Stimulated activated CD8-positive, alpha-beta memory T cell treated with anti-CD3 and anti-CD28 coated beads, Interleukin-12 subunit alpha, Interleukin-12 subunit beta, amount 100 ng/mL, for 24 hours (primary cell): ENCODE measurements around the gene TSPAN3.

ENCODE experiments used
- DNase-seq: peaks from one replicate; pipeline ENCODE4 v3.0.0-alpha.2; 2020; ENCODE audit errors: extremely low read depth

TSPAN3 gene

GRCh38 chr15:77033729-77034671 lies 36.9 kb downstream of the TSPAN3 start:
- DNase-seq: no peak

- no peak for DNase-seq
Observed at GRCh38 chr15:77033417-77033728, 37.5 kb downstream of the TSPAN3 start.

GRCh38 chr15:77032647-77033416 lies 38.1 kb downstream of the TSPAN3 start:
- DNase-seq: no peak

GRCh38 chr15:77032052-77032646 lies 38.8 kb downstream of the TSPAN3 start:
- no peak for DNase-seq

- DNase-seq: no peak
Observed at GRCh38 chr15:77031376-77032050, 39.4 kb downstream of the TSPAN3 start.

GRCh38 chr15:77030928-77031375 lies 40.0 kb downstream of the TSPAN3 start:
- no peak for DNase-seq

- no peak for DNase-seq
Observed at GRCh38 chr15:77030048-77030927, 40.6 kb downstream of the TSPAN3 start.

GRCh38 chr15:77029166-77030047 lies 41.5 kb downstream of the TSPAN3 start:
- DNase-seq: no peak

GRCh38 chr15:77028451-77029165 lies 42.3 kb downstream of the TSPAN3 start:
- DNase-seq: no peak

- no peak for DNase-seq
Observed at GRCh38 chr15:77027697-77028450, 43.0 kb downstream of the TSPAN3 start.

- no peak for DNase-seq
Observed at GRCh38 chr15:77027111-77027696, 43.7 kb downstream of the TSPAN3 start.

GRCh38 chr15:77026501-77027110 lies 44.3 kb downstream of the TSPAN3 start:
- no peak for DNase-seq

GRCh38 chr15:77025941-77026411 lies 44.9 kb downstream of the TSPAN3 start:
- no peak for DNase-seq

- no peak for DNase-seq
Observed at GRCh38 chr15:77025083-77025901, 45.6 kb downstream of the TSPAN3 start.

GRCh38 chr15:77024273-77025082 lies 46.4 kb downstream of the TSPAN3 start:
- DNase-seq: no peak
